Endothelial cell (in vitro differentiated cells): ENCODE data around the gene MYBBP1A. TPM values are rescaled to one million over a fixed set of nuclear protein-coding genes. Genes with fewer than 3 reads are reported as not detected.
A peak's percentile ranks its signal among the peaks of the same experiment; 100 is the strongest.

Experiments
- DNase-seq: peaks from one replicate; pipeline ENCODE4 v3.0.0; 2021; ENCODE audit warnings: low spot score
- H3K27ac Mint-ChIP-seq: one replicate; pipeline ENCODE4 v1.8.0; 2021; ENCODE audit warnings: mixed read lengths, inconsistent platforms; ENCODE audit not compliant: unreplicated experiment
- H3K27me3 Mint-ChIP-seq: one replicate; pipeline ENCODE4 v1.8.0; 2021; ENCODE audit warnings: mild to moderate bottlenecking, moderate library complexity, mixed read lengths, inconsistent platforms; ENCODE audit not compliant: unreplicated experiment
- H3K36me3 Mint-ChIP-seq: one replicate; pipeline ENCODE4 v1.8.0; 2021; ENCODE audit warnings: mild to moderate bottlenecking, low read depth, mixed read lengths, inconsistent platforms; ENCODE audit not compliant: unreplicated experiment
- H3K4me1 Mint-ChIP-seq: one replicate; pipeline ENCODE4 v1.8.0; 2021; ENCODE audit warnings: mild to moderate bottlenecking, mixed read lengths, inconsistent platforms; ENCODE audit not compliant: unreplicated experiment
- H3K4me3 Mint-ChIP-seq: one replicate; pipeline ENCODE4 v1.8.0; 2021; ENCODE audit warnings: mild to moderate bottlenecking, mixed read lengths, inconsistent platforms; ENCODE audit not compliant: unreplicated experiment
- H3K9me3 Mint-ChIP-seq: one replicate; pipeline ENCODE4 v1.8.0; 2021; ENCODE audit warnings: mixed read lengths, inconsistent platforms; ENCODE audit not compliant: unreplicated experiment
- total RNA-seq: library from RNA; stranded (reverse); fragmentation: NEBNext Ultra II Directional; extraction: Animal tissue kit (Norgen Biotek cat#: 25700); gene quantifications from one replicate; pipeline ENCODE4 v1.2.1, GENCODE V29; 2021; ENCODE audit not compliant: unreplicated experiment
- TF ChIP-seq, protein P1 (sequence below): fragments of 200-600 bp; sonication (generic); IDR thresholded peaks from one replicate; pipeline ENCODE4 v1.5.0; 2021; ENCODE audit warnings: antibody characterized with exemption; ENCODE audit not compliant: unreplicated experiment

Gene MYBBP1A
- total RNA-seq, 1 donor from 2014 or later, result 32.4 TPM

DNA sequence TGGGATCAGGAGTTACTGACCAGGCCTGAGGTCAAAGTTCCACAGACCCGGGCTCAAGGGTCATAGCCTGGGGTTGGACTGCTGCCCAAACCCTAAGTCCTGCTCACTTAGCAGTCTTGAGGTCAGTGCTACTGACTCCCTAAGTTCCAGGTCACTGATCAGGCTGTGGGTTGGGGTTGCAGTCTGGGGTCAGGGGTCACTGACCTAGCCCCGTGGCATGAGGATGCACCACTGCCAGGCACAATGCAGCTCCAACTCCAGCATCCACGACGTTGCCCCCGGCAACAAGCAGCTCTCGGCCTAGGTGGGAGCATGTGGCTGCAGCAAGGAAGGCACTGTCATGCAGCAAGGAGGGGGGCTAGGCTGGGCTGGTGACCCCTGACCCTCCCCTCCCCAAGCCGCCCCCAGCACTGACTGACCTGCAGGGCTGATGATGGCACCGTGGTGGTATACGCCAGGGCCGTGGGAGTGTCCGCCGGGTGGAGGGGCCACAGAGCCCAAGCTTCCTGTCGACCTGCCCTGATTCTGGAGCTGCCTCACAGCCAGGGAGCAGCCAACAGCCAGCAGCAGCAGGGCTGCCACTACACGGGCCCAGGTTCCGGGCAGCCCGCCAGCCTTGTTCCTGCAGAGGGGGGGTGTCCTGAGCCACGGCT is 4.1 kb upstream of the MYBBP1A start:
- no peaks in the 10 kb centered on the region for H3K9me3 Mint-ChIP-seq
- no peaks in the 10 kb centered on the region for H3K36me3 Mint-ChIP-seq
- no peak for DNase-seq
- no peak overlapping the region for H3K27ac Mint-ChIP-seq
- TF ChIP-seq, protein P1, sequence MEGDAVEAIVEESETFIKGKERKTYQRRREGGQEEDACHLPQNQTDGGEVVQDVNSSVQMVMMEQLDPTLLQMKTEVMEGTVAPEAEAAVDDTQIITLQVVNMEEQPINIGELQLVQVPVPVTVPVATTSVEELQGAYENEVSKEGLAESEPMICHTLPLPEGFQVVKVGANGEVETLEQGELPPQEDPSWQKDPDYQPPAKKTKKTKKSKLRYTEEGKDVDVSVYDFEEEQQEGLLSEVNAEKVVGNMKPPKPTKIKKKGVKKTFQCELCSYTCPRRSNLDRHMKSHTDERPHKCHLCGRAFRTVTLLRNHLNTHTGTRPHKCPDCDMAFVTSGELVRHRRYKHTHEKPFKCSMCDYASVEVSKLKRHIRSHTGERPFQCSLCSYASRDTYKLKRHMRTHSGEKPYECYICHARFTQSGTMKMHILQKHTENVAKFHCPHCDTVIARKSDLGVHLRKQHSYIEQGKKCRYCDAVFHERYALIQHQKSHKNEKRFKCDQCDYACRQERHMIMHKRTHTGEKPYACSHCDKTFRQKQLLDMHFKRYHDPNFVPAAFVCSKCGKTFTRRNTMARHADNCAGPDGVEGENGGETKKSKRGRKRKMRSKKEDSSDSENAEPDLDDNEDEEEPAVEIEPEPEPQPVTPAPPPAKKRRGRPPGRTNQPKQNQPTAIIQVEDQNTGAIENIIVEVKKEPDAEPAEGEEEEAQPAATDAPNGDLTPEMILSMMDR, result no peak
- peaks cover 10% of the 10 kb centered on the region for H3K27me3 Mint-ChIP-seq
- H3K4me1 Mint-ChIP-seq, result peaks cover 20% of the 10 kb centered on the region
- H3K4me3 Mint-ChIP-seq, result no peak overlapping the region

DNA sequence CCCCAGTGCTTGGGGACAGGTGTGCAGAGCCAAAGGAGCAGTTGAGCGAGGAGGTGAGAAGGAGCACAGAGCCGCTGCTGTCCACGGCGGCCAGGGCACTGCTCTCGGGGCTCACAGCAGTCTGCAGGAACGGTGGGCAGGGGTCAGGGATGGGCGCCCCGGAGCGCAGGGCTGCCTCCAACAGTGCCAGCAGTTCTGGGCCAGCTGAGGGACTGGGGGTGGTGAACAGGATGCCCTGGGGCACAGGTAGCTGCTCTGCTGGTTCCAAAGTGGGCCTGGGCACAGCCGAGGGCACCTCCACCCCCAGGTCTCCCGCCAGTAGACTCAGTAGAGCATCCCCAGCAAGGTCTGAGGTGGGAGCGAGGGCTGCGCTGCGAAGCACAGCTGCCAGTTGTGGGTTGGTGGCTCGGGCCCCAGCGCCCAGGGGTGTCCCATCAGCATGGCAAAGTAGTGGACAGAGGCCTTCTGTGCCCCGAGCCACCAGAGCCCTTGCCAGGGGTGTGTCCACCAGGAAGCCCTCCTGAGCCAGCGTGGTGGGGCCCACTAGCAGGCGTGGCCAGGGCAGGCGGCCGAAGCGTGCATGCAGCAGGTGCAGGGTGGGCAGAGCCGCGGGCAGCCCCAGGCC is 3.3 kb upstream of the MYBBP1A start:
- H3K4me3 Mint-ChIP-seq, result no peak overlapping the region
- TF ChIP-seq, protein P1, result no peak
- no peaks in the 10 kb centered on the region for H3K36me3 Mint-ChIP-seq
- peaks cover 25% of the 10 kb centered on the region for H3K4me1 Mint-ChIP-seq
- no peaks in the 10 kb centered on the region for H3K9me3 Mint-ChIP-seq
- no peak overlapping the region for H3K27ac Mint-ChIP-seq
- DNase-seq, result no peak
- H3K27me3 Mint-ChIP-seq, result peaks cover 11% of the 10 kb centered on the region

DNA sequence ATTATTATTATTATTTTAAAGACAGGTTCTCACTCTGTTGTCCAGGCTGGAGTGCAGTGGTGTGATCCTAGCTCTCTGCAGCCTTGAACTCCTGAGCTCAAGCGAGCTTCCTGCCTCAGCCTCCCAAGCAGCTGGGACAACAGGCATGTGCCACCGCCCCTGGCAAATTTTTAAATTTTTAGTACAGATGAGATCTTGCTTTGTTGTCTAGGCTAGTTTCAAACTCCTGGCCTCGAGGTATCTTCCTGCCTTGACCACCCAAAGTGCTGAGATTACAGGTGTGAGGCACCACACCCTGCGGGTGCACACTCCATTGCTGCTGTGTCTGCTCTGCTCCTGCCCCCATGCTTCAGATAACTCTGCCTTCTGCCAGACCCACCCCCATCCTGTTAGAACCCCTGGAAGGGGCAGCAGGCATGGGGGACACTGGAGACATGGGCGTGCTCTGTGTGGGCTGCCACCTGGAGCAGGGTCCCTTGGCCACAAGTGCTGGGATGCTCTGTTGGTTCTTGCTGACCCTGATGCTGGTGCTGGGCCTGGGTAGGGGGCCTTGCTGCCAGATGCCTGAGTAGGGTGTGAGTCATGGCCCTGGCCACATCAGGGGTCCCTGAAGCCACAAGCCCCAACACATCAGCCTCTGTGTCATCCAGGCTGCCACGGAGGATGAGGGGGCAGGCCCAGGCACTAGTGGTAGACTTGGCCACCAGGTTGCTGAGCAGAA is 2.6 kb upstream of the MYBBP1A start:
- DNase-seq, result no peak
- Mint-ChIP-seq H3K9me3 (no peaks in the 10 kb centered on the region), H3K4me3 (no peak overlapping the region), H3K36me3 (no peaks in the 10 kb centered on the region), H3K4me1 (peaks cover 25% of the 10 kb centered on the region), H3K27me3 (peaks cover 11% of the 10 kb centered on the region), H3K27ac (peak overlapping the region; percentile 64)
- TF ChIP-seq, protein P1, result no peak

DNA sequence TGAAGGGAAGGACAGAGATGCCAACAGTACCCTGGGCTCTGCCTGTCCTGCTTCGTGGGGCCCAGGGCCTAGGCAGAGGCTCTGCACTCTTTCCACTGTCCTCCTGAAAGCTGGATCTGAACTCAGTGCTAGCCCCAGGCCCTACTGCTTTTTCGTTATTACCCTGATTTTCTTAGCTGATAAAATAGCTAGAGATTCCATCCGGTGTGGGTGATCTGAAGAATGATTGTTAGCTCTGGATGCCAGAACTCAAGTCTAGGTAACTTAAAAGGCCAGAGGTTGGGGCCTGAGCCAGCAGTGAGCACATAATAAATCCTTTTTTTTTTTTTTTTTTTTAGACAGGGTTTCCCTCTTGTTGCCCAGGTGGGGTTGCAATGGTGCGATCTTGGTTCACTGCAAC is 1.8 kb upstream of the MYBBP1A start:
- no peaks in the 10 kb centered on the region for H3K36me3 Mint-ChIP-seq
- H3K27ac Mint-ChIP-seq, result no peak overlapping the region
- H3K4me3 Mint-ChIP-seq, result no peak overlapping the region
- no peaks in the 10 kb centered on the region for H3K9me3 Mint-ChIP-seq
- no peak for DNase-seq
- peaks cover 25% of the 10 kb centered on the region for H3K4me1 Mint-ChIP-seq
- TF ChIP-seq, protein P1, result no peak
- H3K27me3 Mint-ChIP-seq, result peaks cover 11% of the 10 kb centered on the region
